H9 (cell line): ENCODE results near the gene PEMT. TPM values are rescaled to one million over a fixed set of nuclear protein-coding genes. Genes with fewer than 3 reads are reported as not detected.
"Not testable (repeated sequence)": the region's sequence is repeated elsewhere in the genome, so short reads cannot be mapped to it uniquely, and the experiment has no call there.

Experiments used
- DNase-seq: peaks from one replicate; pipeline ENCODE4 v3.0.0-alpha.2; 2017
- H2AFZ ChIP-seq: one replicate; pipeline ENCODE4 v1.6.1; 2013; ENCODE audit warnings: mild to moderate bottlenecking, low read length, control low read depth, moderate library complexity
- H2AK5ac ChIP-seq: 2 replicates; pipeline ENCODE4 v1.6.1; 2013; ENCODE audit warnings: low read length, control low read depth, mixed read lengths; ENCODE audit not compliant: insufficient read length
- H2BK120ac ChIP-seq: one replicate; pipeline ENCODE4 v1.6.1; 2013; ENCODE audit warnings: low read depth, mild to moderate bottlenecking, low read length, control low read depth, inconsistent platforms; ENCODE audit not compliant: poor library complexity, severe bottlenecking
- H2BK12ac ChIP-seq: 2 replicates; pipeline ENCODE4 v1.6.1; 2013; ENCODE audit warnings: low read length, control low read depth, mixed read lengths, low read depth; ENCODE audit not compliant: insufficient read length
- H2BK15ac ChIP-seq: 2 replicates; pipeline ENCODE4 v1.6.1; 2013; ENCODE audit warnings: low read depth, low read length, control low read depth
- H2BK20ac ChIP-seq: one replicate; pipeline ENCODE4 v1.6.1; 2013; ENCODE audit warnings: low read depth, mild to moderate bottlenecking, low read length, control low read depth, inconsistent platforms; ENCODE audit not compliant: poor library complexity, severe bottlenecking
- H2BK5ac ChIP-seq: 2 replicates; pipeline ENCODE4 v1.6.1; 2013; ENCODE audit warnings: low read length, control low read depth, mixed read lengths; ENCODE audit not compliant: insufficient read length
- H3K14ac ChIP-seq: 2 replicates; pipeline ENCODE4 v1.6.1; 2013; ENCODE audit warnings: low read length, control low read depth; ENCODE audit not compliant: insufficient read depth
- H3K18ac ChIP-seq: 2 replicates; pipeline ENCODE4 v1.6.1; 2013; ENCODE audit warnings: low read depth, mild to moderate bottlenecking, mixed read lengths, low read length, control low read depth; ENCODE audit not compliant: insufficient read length
- H3K23ac ChIP-seq: 2 replicates; pipeline ENCODE4 v1.6.1; 2013; ENCODE audit warnings: low read length, control low read depth, mixed read lengths, low read depth; ENCODE audit not compliant: insufficient read length
- H3K23me2 ChIP-seq: 2 replicates; pipeline ENCODE4 v1.6.1; 2013; ENCODE audit warnings: low read depth, mild to moderate bottlenecking, mixed read lengths, low read length, control low read depth; ENCODE audit not compliant: insufficient read length, poor library complexity, severe bottlenecking
- H3K27ac ChIP-seq: 2 replicates; pipeline ENCODE4 v1.5.1; 2013; ENCODE audit warnings: low read length, control low read depth, mixed read lengths, low read depth; ENCODE audit not compliant: insufficient read length
- H3K27me3 ChIP-seq: 2 replicates; pipeline ENCODE4 v1.6.1; 2013; ENCODE audit warnings: low read length, control low read depth, inconsistent platforms; ENCODE audit not compliant: insufficient read depth
- H3K4ac ChIP-seq: 2 replicates; pipeline ENCODE4 v1.6.1; 2013; ENCODE audit warnings: low read depth, mild to moderate bottlenecking, control low read depth, inconsistent platforms, low read length, moderate library complexity
- H3K4me1 ChIP-seq: 2 replicates; pipeline ENCODE4 v1.6.1; 2013; ENCODE audit warnings: low read length, control low read depth, inconsistent platforms; ENCODE audit not compliant: insufficient read depth
- H3K4me2 ChIP-seq: 2 replicates; pipeline ENCODE4 v1.6.1; 2013; ENCODE audit warnings: low read length, control low read depth, mixed read lengths; ENCODE audit not compliant: insufficient read length, insufficient read depth
- H3K56ac ChIP-seq: 2 replicates; pipeline ENCODE4 v1.6.1; 2013; ENCODE audit warnings: low read depth, mild to moderate bottlenecking, mixed read lengths, low read length, control low read depth; ENCODE audit not compliant: insufficient read length
- H3K79me1 ChIP-seq: 2 replicates; pipeline ENCODE4 v1.6.1; 2013; ENCODE audit warnings: low read depth, mild to moderate bottlenecking, moderate library complexity, low read length, control low read depth, inconsistent platforms; ENCODE audit not compliant: insufficient read depth, poor library complexity, severe bottlenecking
- H3K79me2 ChIP-seq: 2 replicates; pipeline ENCODE4 v1.6.1; 2013; ENCODE audit warnings: low read length, control low read depth, inconsistent platforms; ENCODE audit not compliant: insufficient read depth
- H3K9ac ChIP-seq: 2 replicates; pipeline ENCODE4 v1.6.1; 2013; ENCODE audit warnings: low read length, control low read depth, mixed read lengths; ENCODE audit not compliant: insufficient read length; ENCODE audit errors: extremely low read depth
- H3K9me3 ChIP-seq: one replicate; pipeline ENCODE4 v1.6.1; 2013; ENCODE audit warnings: low read depth, low read length, inconsistent platforms; ENCODE audit not compliant: control insufficient read depth
- H3T11ph ChIP-seq: one replicate; pipeline ENCODE4 v1.6.1; 2013; ENCODE audit warnings: mild to moderate bottlenecking, low read length, control low read depth, inconsistent platforms
- H4K20me1 ChIP-seq: one replicate; pipeline ENCODE4 v1.6.1; 2013; ENCODE audit not compliant: control insufficient read depth, insufficient read length, insufficient read depth
- H4K5ac ChIP-seq: 2 replicates; pipeline ENCODE4 v1.6.1; 2013; ENCODE audit warnings: low read depth, mild to moderate bottlenecking, mixed read lengths, low read length, control low read depth; ENCODE audit not compliant: insufficient read length
- H4K8ac ChIP-seq: replicated peaks from 2 replicates; pipeline ENCODE4 v1.6.1; 2013; ENCODE audit warnings: low read length, control low read depth, mixed read lengths, low read depth; ENCODE audit not compliant: insufficient read length
- H4K91ac ChIP-seq: 2 replicates; pipeline ENCODE4 v1.6.1; 2013; ENCODE audit warnings: low read depth, mild to moderate bottlenecking, moderate library complexity, mixed read lengths, low read length, control low read depth; ENCODE audit not compliant: insufficient read length
- H3K27ac Mint-ChIP-seq, 3 experiments: 2 replicates in 2 of 3; 3 replicates in 1 of 3; pipeline ENCODE4 v1.8.0; 2020 to 2021; ENCODE audit warnings: mixed read lengths in 3 of 3, mild to moderate bottlenecking in 1 of 3, moderate library complexity in 1 of 3
- H3K27me3 Mint-ChIP-seq: 2 replicates; pipeline ENCODE4 v1.8.0; 2021; ENCODE audit warnings: low read depth, mild to moderate bottlenecking, moderate library complexity, mixed read lengths
- H3K36me3 Mint-ChIP-seq, 3 experiments: 2 replicates in 2 of 3; 3 replicates in 1 of 3; pipeline ENCODE4 v1.8.0; 2020 to 2021; ENCODE audit warnings: low read depth in 3 of 3, mixed read lengths in 3 of 3; ENCODE audit not compliant: insufficient read depth in 1 of 3
- H3K4me1 Mint-ChIP-seq, 2 experiments: 2 replicates each; pipeline ENCODE4 v1.8.0; 2020; ENCODE audit warnings: mixed read lengths in 2 of 2
- H3K4me3 Mint-ChIP-seq, 2 experiments: 2 replicates in 1 of 2; 3 replicates in 1 of 2; pipeline ENCODE4 v1.8.0; 2020 to 2021; ENCODE audit warnings: mild to moderate bottlenecking in 2 of 2, mixed read lengths in 2 of 2, moderate library complexity in 1 of 2
- H3K9me3 Mint-ChIP-seq, 2 experiments: 2 replicates in 1 of 2; 3 replicates in 1 of 2; pipeline ENCODE4 v1.8.0; 2020; ENCODE audit warnings: mild to moderate bottlenecking in 2 of 2, mixed read lengths in 2 of 2, moderate library complexity in 1 of 2
- CTCF ChIP-seq: fragments of 200-600 bp; sonication (generic); conservative IDR thresholded peaks from 3 replicates; pipeline ENCODE4 v1.8.0; 2021; ENCODE audit warnings: antibody characterized with exemption, mild to moderate bottlenecking
- WGBS: extraction: QIAGEN DNeasy Blood & Tissue Kit; methylation state at CpG from one replicate; pipeline ENCODE4 v1.1.7; 2013; ENCODE audit warnings: missing lambda C conversion rate, low lambda C conversion rate, mixed read lengths; ENCODE audit not compliant: insufficient read length; ENCODE audit errors: extremely low coverage; 5-methylcytosine and 5-hydroxymethylcytosine counted together
- total RNA-seq: library from RNA; stranded (reverse); gene quantifications from 2 replicates; pipeline ENCODE4 v1.2.1, GENCODE V29; 2021

The PEMT gene
- total RNA-seq, 1 experiment from 2014 or later, result 63.2 TPM

- H4K91ac ChIP-seq, result no peak overlapping the region
- no peaks in the 10 kb centered on the region; the same call in 1 of the 2 replicates for H3K4me1 ChIP-seq
- no peak overlapping the region for H2BK12ac ChIP-seq
- no peak overlapping the region for H3K27ac ChIP-seq
- no peak overlapping the region for H2BK5ac ChIP-seq
- H4K20me1 ChIP-seq, result no peaks in the 10 kb centered on the region
- H3K9me3 Mint-ChIP-seq, result peaks cover 0 to 7% of the 10 kb centered on the region in 2 experiments; a peak in 2 of 5 replicates
- H3K36me3 Mint-ChIP-seq, result peaks cover 28 to 64% (median 57%) of the 10 kb centered on the region in 3 experiments
- H4K8ac ChIP-seq, result no peak overlapping the region
- no peaks in the 10 kb centered on the region for H3K23me2 ChIP-seq
- no peak overlapping the region for H3T11ph ChIP-seq
- DNase-seq, result no peak
- no peak overlapping the region for H4K5ac ChIP-seq
- H2BK15ac ChIP-seq, result no peak overlapping the region
- peaks cover 11 to 15% of the 10 kb centered on the region in 2 experiments for H3K4me1 Mint-ChIP-seq
- no peak overlapping the region for H2AFZ ChIP-seq
- no peak for TF ChIP-seq CTCF
- no peak overlapping the region for H3K4ac ChIP-seq
- no peak overlapping the region for H3K23ac ChIP-seq
- H2AK5ac ChIP-seq, result no peak overlapping the region
- no peak overlapping the region for H3K4me3 Mint-ChIP-seq
- no peak overlapping the region for H3K4me2 ChIP-seq
- H3K27ac Mint-ChIP-seq, result no peak overlapping the region
- peaks cover 3% of the 10 kb centered on the region for H3K27me3 Mint-ChIP-seq
- H3K27me3 ChIP-seq, result no peaks in the 10 kb centered on the region
- H3K14ac ChIP-seq, result no peak overlapping the region
- peaks cover 5% of the 10 kb centered on the region for H3K79me1 ChIP-seq
- H3K9ac ChIP-seq, result no peak overlapping the region
- H3K18ac ChIP-seq, result no peak overlapping the region
- no CpG with 5 or more reads among the region's 2 CpGs for WGBS
- H2BK20ac ChIP-seq, result no peak overlapping the region
- H3K79me2 ChIP-seq, result no peaks in the 10 kb centered on the region; the same call in 1 of the 2 replicates
- peak overlapping the region; percentile 2 for H2BK120ac ChIP-seq
- no peaks in the 10 kb centered on the region for H3K9me3 ChIP-seq
- H3K56ac ChIP-seq, result no peak overlapping the region
Observed at GRCh38 chr17:17487998-17488397, 103.5 kb downstream of the PEMT start.

GRCh38 chr17:17486416-17486815 is 105.1 kb downstream of the PEMT start:
- not testable (repeated sequence) for H3K23ac ChIP-seq, H3K4me2 ChIP-seq, H2BK20ac ChIP-seq, H3K9me3 Mint-ChIP-seq, H2BK12ac ChIP-seq, H3T11ph ChIP-seq, H3K18ac ChIP-seq, H3K4me3 Mint-ChIP-seq, H4K5ac ChIP-seq, DNase-seq, H3K4ac ChIP-seq, H2BK15ac ChIP-seq, H3K79me1 ChIP-seq, H3K9ac ChIP-seq, H3K14ac ChIP-seq, H3K9me3 ChIP-seq, H3K79me2 ChIP-seq, H2AK5ac ChIP-seq, H3K23me2 ChIP-seq, H4K8ac ChIP-seq, H2BK5ac ChIP-seq, H3K27ac ChIP-seq, H4K91ac ChIP-seq, H3K56ac ChIP-seq, H3K27ac Mint-ChIP-seq, H2BK120ac ChIP-seq, H3K27me3 Mint-ChIP-seq, H3K27me3 ChIP-seq, H2AFZ ChIP-seq, H3K4me1 ChIP-seq, H4K20me1 ChIP-seq, H3K4me1 Mint-ChIP-seq
- no CpG with 5 or more reads among the region's 23 CpGs for WGBS
- peaks cover 22 to 51% (median 48%) of the 10 kb centered on the region in 3 experiments for H3K36me3 Mint-ChIP-seq
